ENCODE results near the gene CDC27.
"Not testable (repeated sequence)": the region's sequence is repeated elsewhere in the genome, so short reads cannot be mapped to it uniquely, and the experiment has no call there.

Gene CDC27

GRCh38 chr17:47071171-47071570, 117.9 kb downstream of the CDC27 start:
- DNase-seq (ENCODE audit: low read depth in 2 of 2): not testable (repeated sequence)

GRCh38 chr17:47070266-47070665, 118.8 kb downstream of the CDC27 start:
- DNase-seq (ENCODE audit: low read depth in 2 of 2): not testable (repeated sequence)

Measured in stimulated activated CD8-positive, alpha-beta memory T cell treated with anti-CD3 and anti-CD28 coated beads, Interleukin-15, amount 100 ng/mL, for 4 hours (primary cell).